ENCODE results near the gene ENTPD8. TPM values are rescaled to one million over a fixed set of nuclear protein-coding genes. Genes with fewer than 3 reads are reported as not detected.

Gene ENTPD8
- total and polyA plus RNA-seq, 2 of the 4 experiments (the other 2 are of a cell fraction), result 0.07 TPM; not detected in 1

- TF ChIP-seq CEBPB (IDR thresholded peaks at IDR 0.05; ENCODE audit: low read depth, low read length), result no peak
- TF ChIP-seq POLR2A (IDR thresholded peaks at IDR 0.05; ENCODE audit: low read depth, low read length), result no peak
- TF ChIP-seq USF2 (IDR thresholded peaks at IDR 0.05; ENCODE audit: low read depth, low read length), result no peak
- TF ChIP-seq CHD1 (IDR thresholded peaks at IDR 0.05; ENCODE audit: low read depth, low read length), result no peak
- no peak for TF ChIP-seq BHLHE40 (IDR thresholded peaks at IDR 0.05; ENCODE audit: low read depth, low read length)
- TF ChIP-seq RAD21 (IDR thresholded peaks at IDR 0.05; ENCODE audit: low read length), result no peak
- TF ChIP-seq MAFK (IDR thresholded peaks at IDR 0.05; ENCODE audit: low read depth, low read length), result no peak
- Histone ChIP-seq H2AK5ac (ENCODE audit: low read depth, low read length) (no peak overlapping the region), H3K9me3 (ENCODE audit: control insufficient read depth, insufficient read depth, low read length) (no peaks in the 10 kb centered on the region), H4K20me1 (ENCODE audit: insufficient read depth, low read length) (no peaks in the 10 kb centered on the region), H3K56ac (ENCODE audit: extremely low read depth, insufficient read depth, low read length) (no peak overlapping the region), H3K14ac (replicated peaks; ENCODE audit: low read depth, low read length) (no peak overlapping the region), H2AFZ (replicated peaks; ENCODE audit: low read length, poor library complexity) (no peak overlapping the region), H4K91ac (ENCODE audit: insufficient read depth, low read depth, low read length) (no peak overlapping the region), H3K9ac (ENCODE audit: low read depth, low read length) (no peak overlapping the region), H3K4me2 (ENCODE audit: low read depth, low read length) (no peak overlapping the region), H3K36me3 (ENCODE audit: control insufficient read depth, insufficient read depth, low read length) (no peaks in the 10 kb centered on the region), H4K8ac (ENCODE audit: low read depth in 2 of 2, low read length in 2 of 2) (no peak overlapping the region), H2AK9ac (replicated peaks; ENCODE audit: low read depth, low read length, poor library complexity) (no peak overlapping the region), H2BK15ac (ENCODE audit: low read depth, low read length) (no peak overlapping the region), H2BK5ac (ENCODE audit: low read depth, low read length, poor library complexity, severe bottlenecking) (no peak overlapping the region), H2BK20ac (ENCODE audit: low read depth, low read length) (no peak overlapping the region), H3K18ac (ENCODE audit: low read depth, low read length) (no peak overlapping the region), H3K79me1 (ENCODE audit: low read depth in 1 of 2, low read length in 2 of 2) (no peaks in the 10 kb centered on the region), H4K5ac (ENCODE audit: low read depth, low read length) (no peak overlapping the region), H2BK120ac (ENCODE audit: low read depth, low read length) (no peak overlapping the region), H3K27me3 (ENCODE audit: control insufficient read depth, insufficient read depth, low read length) (peaks cover 5% of the 10 kb centered on the region; the same call in 1 of the 2 replicates), H3K23ac (ENCODE audit: low read depth, low read length) (no peak overlapping the region), H3K4me3 (ENCODE audit: insufficient read depth, low read depth, low read length) (no peak overlapping the region), H3K27ac (ENCODE audit: insufficient read depth, low read length) (no peak overlapping the region), H3K4me1 (ENCODE audit: control insufficient read depth, insufficient read depth, low read length) (peaks cover 4% of the 10 kb centered on the region), H3K9me1 (ENCODE audit: insufficient read depth, low read length) (no peaks in the 10 kb centered on the region), H3K4ac (ENCODE audit: low read depth, low read length) (no peak overlapping the region)
- CTCF ChIA-PET, result no interaction called here
- POLR2A ChIA-PET (ENCODE audit: unreplicated experiment), result no interaction called here
- WGBS, 2 experiments (ENCODE audit: extremely low coverage in 2 of 2, insufficient read length in 1 of 2), result 79% methylated on average over 6 of the region's 18 CpGs; no CpG with 5 or more reads in 1 of the 2 experiments
- DNase-seq, result no peak
- intact Hi-C loops (cut with micrococcal nuclease), result no loop called here
- dilution Hi-C loops (cut with HindIII; ENCODE audit: low sequenced_read_pairs, unreplicated experiment), result no loop called here
- ATAC-seq (ENCODE audit: low read depth), result no peak
- in situ Hi-C loops (cut with MboI; ENCODE audit: low sequenced_read_pairs), result no loop called here
- BruUV-seq (replicated peaks), result no TSS peak
These were observed 22.8 kb upstream of the ENTPD8 start for GRCh38 chr9:137463931-137464290.

Data from IMR-90 (cell line).